Memory B cell (primary cell): ENCODE measurements around the gene LRRC56.
A peak's percentile ranks its signal among the peaks of the same experiment; 100 is the strongest.

ENCODE experiments used
- ATAC-seq: fragments of 150-1000 bp; cut with Tn5 transposase; 2 replicates; pipeline ENCODE4 v1.10.0; 2021; ENCODE audit warnings: low read depth, mild to moderate bottlenecking, moderate library complexity
- DNase-seq, 2 donors: peaks; one replicate each; pipeline ENCODE4 v3.0.0; 2022; ENCODE audit warnings: low spot score in 2 of 2
- H3K27ac Mint-ChIP-seq: one replicate; pipeline ENCODE4 v1.8.0; 2022; ENCODE audit warnings: mild to moderate bottlenecking, moderate library complexity, mixed read lengths
- H3K27me3 Mint-ChIP-seq: one replicate; pipeline ENCODE4 v1.8.0; 2022; ENCODE audit warnings: mixed read lengths
- H3K36me3 Mint-ChIP-seq: one replicate; pipeline ENCODE4 v1.8.0; 2022; ENCODE audit warnings: mild to moderate bottlenecking, mixed read lengths
- H3K4me1 Mint-ChIP-seq: one replicate; pipeline ENCODE4 v1.8.0; 2022; ENCODE audit warnings: mixed read lengths
- H3K4me3 Mint-ChIP-seq: one replicate; pipeline ENCODE4 v1.8.0; 2022; ENCODE audit warnings: mild to moderate bottlenecking, moderate library complexity, mixed read lengths
- H3K9me3 Mint-ChIP-seq: one replicate; pipeline ENCODE4 v1.8.0; 2022; ENCODE audit warnings: mixed read lengths

The LRRC56 gene

GRCh38 chr11:536841-537621 lies at the start of gene LRRC56:
Gene LRRC56 (plus strand): TSS chr11:537527. CDS start chr11:540685, 3,158 bp downstream.
- ATAC-seq: peak; percentile 58
- Mint-ChIP-seq H3K4me1 (peaks cover 20% of the 10 kb centered on the region), H3K36me3 (peaks cover 5% of the 10 kb centered on the region), H3K27me3 (no peaks in the 10 kb centered on the region), H3K4me3 (peak within 1 kb of the TSS; percentile 93), H3K9me3 (no peaks in the 10 kb centered on the region), H3K27ac (peak within 1 kb of the TSS; percentile 94)
- DNase-seq: peak; percentile 98 to 100

DNA sequence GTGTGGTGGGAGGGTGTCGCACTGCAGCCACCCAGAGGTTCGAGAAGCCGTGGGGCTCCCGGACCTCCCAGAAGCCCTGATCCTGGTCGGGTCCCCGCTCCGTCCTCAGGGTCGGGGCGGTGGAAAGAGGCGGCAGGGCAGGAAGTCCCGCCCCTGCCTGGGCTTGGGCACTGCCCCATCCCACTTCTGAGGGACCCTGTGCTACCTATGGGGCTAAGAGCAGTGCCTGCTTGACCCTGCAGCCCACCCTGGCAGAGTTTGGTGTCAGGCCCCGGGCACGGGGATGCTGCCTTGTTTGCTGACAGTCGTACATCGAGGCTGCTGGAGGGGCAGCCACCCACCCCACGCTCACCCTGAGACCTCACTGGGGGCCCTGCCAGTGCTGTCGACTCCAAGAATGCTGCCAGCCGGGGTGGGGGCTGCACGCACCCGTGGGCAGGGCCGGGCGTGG lies 49.7 kb upstream of the LRRC56 start:
- no peaks in the 10 kb centered on the region for H3K9me3 Mint-ChIP-seq
- no peaks in the 10 kb centered on the region for H3K27me3 Mint-ChIP-seq
- ATAC-seq (no peak), DNase-seq (no peak)
- peaks cover 7% of the 10 kb centered on the region for H3K36me3 Mint-ChIP-seq
- peaks cover under 1% of the 10 kb centered on the region for H3K4me1 Mint-ChIP-seq
- no peak overlapping the region for H3K4me3 Mint-ChIP-seq
- no peak overlapping the region for H3K27ac Mint-ChIP-seq

GRCh38 chr11:488062-488461 lies 49.3 kb upstream of the LRRC56 start:
- no peak for ATAC-seq
- H3K4me3 Mint-ChIP-seq: no peak overlapping the region

GRCh38 chr11:488579-488978 lies 48.7 kb upstream of the LRRC56 start:
- DNase-seq (no peak), ATAC-seq (no peak)
- Mint-ChIP-seq H3K4me3 (no peak overlapping the region), H3K36me3 (peaks cover 7% of the 10 kb centered on the region), H3K27ac (no peak overlapping the region), H3K4me1 (peaks cover 5% of the 10 kb centered on the region), H3K27me3 (no peaks in the 10 kb centered on the region), H3K9me3 (no peaks in the 10 kb centered on the region)

More at GRCh38 chr11:488062-488461, 49.3 kb upstream of the LRRC56 start:
- peaks cover 7% of the 10 kb centered on the region for H3K36me3 Mint-ChIP-seq
- no peaks in the 10 kb centered on the region for H3K9me3 Mint-ChIP-seq
- H3K27ac Mint-ChIP-seq: no peak overlapping the region
- peaks cover 5% of the 10 kb centered on the region for H3K4me1 Mint-ChIP-seq
- no peak for DNase-seq
- no peaks in the 10 kb centered on the region for H3K27me3 Mint-ChIP-seq

- H3K9me3 Mint-ChIP-seq: no peaks in the 10 kb centered on the region
- no peak overlapping the region for H3K4me3 Mint-ChIP-seq
- H3K27ac Mint-ChIP-seq: no peak overlapping the region
- H3K27me3 Mint-ChIP-seq: no peaks in the 10 kb centered on the region
- ATAC-seq (no peak), DNase-seq (no peak)
- H3K36me3 Mint-ChIP-seq: peaks cover 7% of the 10 kb centered on the region
- peaks cover 5% of the 10 kb centered on the region for H3K4me1 Mint-ChIP-seq
Measured at GRCh38 chr11:488992-489391, 48.3 kb upstream of the LRRC56 start.

DNA sequence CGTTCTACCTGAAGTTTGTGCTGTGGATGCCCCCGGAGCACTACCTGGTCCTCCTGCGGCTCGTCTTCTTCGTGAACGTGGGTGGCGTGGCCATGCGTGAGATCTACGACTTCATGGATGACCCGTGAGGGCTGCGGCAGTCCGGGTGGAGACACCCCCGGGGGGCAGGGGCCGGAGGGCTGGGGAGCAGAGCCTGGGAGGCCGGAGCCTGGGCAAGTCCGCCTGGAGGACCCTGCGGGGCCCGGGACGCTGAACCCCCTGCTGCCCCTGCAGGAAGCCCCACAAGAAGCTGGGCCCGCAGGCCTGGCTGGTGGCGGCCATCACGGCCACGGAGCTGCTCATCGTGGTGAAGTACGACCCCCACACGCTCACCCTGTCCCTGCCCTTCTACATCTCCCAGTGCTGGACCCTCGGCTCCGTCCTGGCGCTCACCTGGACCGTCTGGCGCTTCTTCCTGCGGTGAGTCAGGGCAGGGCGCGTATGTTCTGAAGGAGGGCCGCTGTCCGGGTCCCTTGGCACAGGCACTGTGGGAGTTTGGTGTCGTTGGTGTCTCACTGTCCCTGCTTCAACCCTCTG lies 47.6 kb upstream of the LRRC56 start:
- Mint-ChIP-seq H3K36me3 (peaks cover 6% of the 10 kb centered on the region), H3K4me3 (no peak overlapping the region), H3K27ac (no peak overlapping the region), H3K9me3 (no peaks in the 10 kb centered on the region), H3K27me3 (no peaks in the 10 kb centered on the region), H3K4me1 (peaks cover 5% of the 10 kb centered on the region)
- no peak for DNase-seq
- no peak for ATAC-seq

GRCh38 chr11:490186-490929 lies 47.0 kb upstream of the LRRC56 start:
- Mint-ChIP-seq H3K9me3 (no peaks in the 10 kb centered on the region), H3K27ac (no peak overlapping the region), H3K4me3 (no peak overlapping the region), H3K4me1 (peaks cover 7% of the 10 kb centered on the region), H3K27me3 (no peaks in the 10 kb centered on the region), H3K36me3 (peaks cover 10% of the 10 kb centered on the region)
- no peak for DNase-seq
- ATAC-seq: no peak

DNA sequence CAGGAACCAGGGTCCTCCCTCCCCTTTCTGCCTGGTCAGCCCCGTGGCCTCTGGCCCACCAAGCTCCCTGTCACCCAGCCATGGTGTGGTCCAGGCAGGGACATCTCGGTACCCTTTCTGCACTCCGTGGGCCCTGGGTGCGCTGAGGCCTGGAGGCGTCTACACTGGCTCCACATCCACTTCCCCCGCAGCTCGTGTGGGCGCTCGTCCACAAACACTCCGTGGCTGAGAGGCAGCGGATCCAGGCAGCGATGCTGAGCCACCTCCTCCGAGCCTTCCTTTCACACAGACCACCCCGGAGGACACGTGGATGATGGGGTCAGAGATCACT lies 46.4 kb upstream of the LRRC56 start:
- no peaks in the 10 kb centered on the region for H3K9me3 Mint-ChIP-seq
- H3K27ac Mint-ChIP-seq: no peak overlapping the region
- peaks cover 7% of the 10 kb centered on the region for H3K4me1 Mint-ChIP-seq
- no peak for DNase-seq
- H3K4me3 Mint-ChIP-seq: no peak overlapping the region
- ATAC-seq: no peak
- H3K36me3 Mint-ChIP-seq: peaks cover 13% of the 10 kb centered on the region
- H3K27me3 Mint-ChIP-seq: no peaks in the 10 kb centered on the region

GRCh38 chr11:491358-491757 lies 46.0 kb upstream of the LRRC56 start:
- H3K36me3 Mint-ChIP-seq: peaks cover 14% of the 10 kb centered on the region
- H3K4me1 Mint-ChIP-seq: peaks cover 7% of the 10 kb centered on the region
- H3K27me3 Mint-ChIP-seq: no peaks in the 10 kb centered on the region
- H3K9me3 Mint-ChIP-seq: no peaks in the 10 kb centered on the region
- no peak for DNase-seq
- no peak for ATAC-seq
- no peak overlapping the region for H3K27ac Mint-ChIP-seq
- H3K4me3 Mint-ChIP-seq: no peak overlapping the region

DNA sequence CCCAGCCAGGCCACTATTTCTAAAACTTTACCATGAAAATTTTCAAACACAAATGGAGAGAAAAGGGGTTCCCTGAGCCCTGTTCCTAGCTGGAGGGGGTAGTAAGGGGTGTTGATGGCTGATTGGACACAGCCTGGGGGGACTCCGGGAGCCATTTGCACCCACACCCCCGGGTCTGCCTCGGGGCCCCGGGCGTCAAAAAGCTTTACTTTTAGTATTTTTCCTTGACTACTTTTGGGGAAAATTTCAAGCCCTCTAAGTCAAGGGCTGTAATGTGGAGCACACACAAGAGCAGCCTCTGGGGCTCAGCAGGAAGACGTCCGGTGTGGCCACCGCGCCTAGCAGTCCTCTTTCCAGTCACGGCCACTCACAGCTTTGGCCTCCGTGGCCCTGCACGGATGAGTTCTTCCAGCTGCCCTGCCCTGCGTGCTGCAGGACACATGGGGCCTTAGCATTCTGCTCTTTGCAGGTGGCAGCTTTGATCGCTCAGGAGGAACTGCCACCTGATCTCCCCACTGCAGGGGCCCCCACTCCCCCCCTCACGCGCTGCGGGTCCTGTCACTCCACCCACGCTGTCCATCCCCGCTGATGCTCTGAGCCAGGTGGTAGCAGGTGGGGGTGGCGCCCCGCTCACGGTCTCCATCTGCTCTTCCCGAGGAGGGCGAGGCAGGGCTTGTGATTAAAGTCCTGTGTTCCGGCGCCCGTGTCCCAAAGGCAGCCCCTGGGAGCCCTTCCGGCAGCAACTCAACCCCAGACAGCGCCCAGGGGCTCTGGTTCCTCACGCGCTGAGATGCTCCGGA lies 44.7 kb upstream of the LRRC56 start:
- no peak overlapping the region for H3K4me3 Mint-ChIP-seq
- ATAC-seq: peak; percentile 62

GRCh38 chr11:494761-495536 lies 42.4 kb upstream of the LRRC56 start:
- Mint-ChIP-seq H3K27ac (no peak overlapping the region), H3K27me3 (no peaks in the 10 kb centered on the region), H3K36me3 (peaks cover 26% of the 10 kb centered on the region), H3K9me3 (no peaks in the 10 kb centered on the region), H3K4me1 (peaks cover 14% of the 10 kb centered on the region), H3K4me3 (no peak overlapping the region)
- ATAC-seq (no peak), DNase-seq (no peak)

More for the DNA sequence above, 44.7 kb upstream of the LRRC56 start:
- no peaks in the 10 kb centered on the region for H3K27me3 Mint-ChIP-seq
- H3K4me1 Mint-ChIP-seq: peaks cover 14% of the 10 kb centered on the region
- H3K27ac Mint-ChIP-seq: no peak overlapping the region
- DNase-seq: no peak
- H3K36me3 Mint-ChIP-seq: peaks cover 22% of the 10 kb centered on the region
- H3K9me3 Mint-ChIP-seq: no peaks in the 10 kb centered on the region

DNA sequence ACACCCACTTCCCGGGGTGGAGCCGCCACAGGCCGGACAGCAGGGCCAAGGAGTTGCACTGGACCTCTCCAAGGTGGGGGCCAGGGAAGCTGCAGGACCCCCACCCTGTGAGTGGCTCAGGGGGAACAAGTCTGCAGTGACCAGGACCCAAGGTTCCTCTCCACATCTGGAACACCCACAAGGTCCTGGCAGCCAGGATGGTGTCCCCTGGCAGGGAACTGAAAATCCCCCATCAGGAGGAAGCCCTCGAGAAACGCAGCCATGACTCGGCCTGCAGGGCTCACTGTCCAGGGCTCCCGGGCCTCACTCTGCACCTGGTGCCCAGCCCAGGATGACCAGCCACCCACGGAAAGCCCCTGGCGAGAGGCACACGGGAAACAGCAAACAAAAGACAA lies 41.8 kb upstream of the LRRC56 start:
- ATAC-seq: no peak
- Mint-ChIP-seq H3K4me1 (peaks cover 16% of the 10 kb centered on the region), H3K27me3 (no peaks in the 10 kb centered on the region), H3K4me3 (no peak overlapping the region), H3K36me3 (peaks cover 29% of the 10 kb centered on the region), H3K9me3 (no peaks in the 10 kb centered on the region), H3K27ac (no peak overlapping the region)
- no peak for DNase-seq

- Mint-ChIP-seq H3K4me3 (no peak overlapping the region), H3K27me3 (no peaks in the 10 kb centered on the region), H3K4me1 (peaks cover 21% of the 10 kb centered on the region), H3K36me3 (peaks cover 33% of the 10 kb centered on the region), H3K9me3 (no peaks in the 10 kb centered on the region), H3K27ac (no peak overlapping the region)
- ATAC-seq (no peak), DNase-seq (no peak)
Measured at GRCh38 chr11:496834-497564, 40.3 kb upstream of the LRRC56 start.
